Measurements from ENCODE around the gene PLCG2.
A peak's percentile ranks its signal among the peaks of the same experiment; 100 is the strongest.
"Not testable (repeated sequence)": the region's sequence is repeated elsewhere in the genome, so short reads cannot be mapped to it uniquely, and the experiment has no call there.

PLCG2 gene

DNA sequence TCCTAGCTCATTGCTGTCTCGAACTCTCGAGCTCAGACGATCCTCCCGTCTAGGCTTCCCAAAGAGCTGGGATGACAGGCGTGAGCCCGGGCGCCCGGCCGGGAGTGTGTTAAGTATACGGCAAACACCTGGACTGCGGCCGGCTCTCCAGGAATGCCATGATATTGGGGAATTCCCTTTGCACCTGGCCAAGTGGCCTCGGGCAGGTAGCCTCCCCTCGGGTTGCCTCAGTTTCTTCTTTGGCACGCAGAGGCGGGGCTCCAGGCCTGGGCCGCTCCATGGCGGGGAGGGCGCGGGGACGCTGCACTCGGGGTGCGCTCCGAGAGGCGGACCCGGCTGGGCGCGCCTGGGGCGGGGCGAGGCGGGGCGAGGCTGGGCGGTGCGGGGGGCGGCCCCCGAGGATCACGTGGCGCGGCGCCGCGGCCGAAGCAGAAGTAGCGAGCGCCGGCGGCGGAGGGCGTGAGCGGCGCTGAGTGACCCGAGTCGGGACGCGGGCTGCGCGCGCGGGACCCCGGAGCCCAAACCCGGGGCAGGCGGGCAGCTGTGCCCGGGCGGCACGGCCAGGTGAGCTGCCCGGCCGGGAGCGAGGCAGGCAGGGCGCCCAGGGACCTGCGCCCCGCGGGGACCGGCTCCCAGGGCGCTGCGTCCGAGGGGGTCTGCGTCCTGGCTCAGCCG is at the start of gene PLCG2:
TSS of gene PLCG2 (plus strand) at position 431 of the 675 bp plus-strand sequence. CDS start 6,699 bp downstream, outside the sequence.
- DNase-seq (ENCODE audit: low read depth) = peak; percentile 51

DNA sequence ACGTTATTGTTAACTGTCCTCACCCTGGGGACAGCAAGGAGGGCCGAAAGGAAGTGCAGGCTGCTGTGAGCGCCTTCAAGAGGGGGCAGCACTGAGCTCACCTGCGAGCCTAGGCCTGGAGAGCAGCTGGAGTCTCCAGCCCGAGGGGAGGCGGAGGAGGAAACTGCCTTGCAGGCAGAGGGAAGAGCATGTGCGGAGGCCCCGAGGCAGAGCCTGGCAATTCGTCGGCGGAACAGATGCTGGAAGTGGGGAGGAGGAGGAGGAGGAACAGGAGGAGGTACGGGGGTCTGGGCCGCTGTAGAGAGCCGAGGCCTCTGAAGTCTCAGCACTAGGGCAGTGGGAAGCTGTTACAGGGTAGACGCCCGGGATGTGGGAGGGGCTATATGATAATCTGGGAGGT is 49.6 kb upstream of the PLCG2 start:
- DNase-seq (ENCODE audit: low read depth) = no peak

DNA sequence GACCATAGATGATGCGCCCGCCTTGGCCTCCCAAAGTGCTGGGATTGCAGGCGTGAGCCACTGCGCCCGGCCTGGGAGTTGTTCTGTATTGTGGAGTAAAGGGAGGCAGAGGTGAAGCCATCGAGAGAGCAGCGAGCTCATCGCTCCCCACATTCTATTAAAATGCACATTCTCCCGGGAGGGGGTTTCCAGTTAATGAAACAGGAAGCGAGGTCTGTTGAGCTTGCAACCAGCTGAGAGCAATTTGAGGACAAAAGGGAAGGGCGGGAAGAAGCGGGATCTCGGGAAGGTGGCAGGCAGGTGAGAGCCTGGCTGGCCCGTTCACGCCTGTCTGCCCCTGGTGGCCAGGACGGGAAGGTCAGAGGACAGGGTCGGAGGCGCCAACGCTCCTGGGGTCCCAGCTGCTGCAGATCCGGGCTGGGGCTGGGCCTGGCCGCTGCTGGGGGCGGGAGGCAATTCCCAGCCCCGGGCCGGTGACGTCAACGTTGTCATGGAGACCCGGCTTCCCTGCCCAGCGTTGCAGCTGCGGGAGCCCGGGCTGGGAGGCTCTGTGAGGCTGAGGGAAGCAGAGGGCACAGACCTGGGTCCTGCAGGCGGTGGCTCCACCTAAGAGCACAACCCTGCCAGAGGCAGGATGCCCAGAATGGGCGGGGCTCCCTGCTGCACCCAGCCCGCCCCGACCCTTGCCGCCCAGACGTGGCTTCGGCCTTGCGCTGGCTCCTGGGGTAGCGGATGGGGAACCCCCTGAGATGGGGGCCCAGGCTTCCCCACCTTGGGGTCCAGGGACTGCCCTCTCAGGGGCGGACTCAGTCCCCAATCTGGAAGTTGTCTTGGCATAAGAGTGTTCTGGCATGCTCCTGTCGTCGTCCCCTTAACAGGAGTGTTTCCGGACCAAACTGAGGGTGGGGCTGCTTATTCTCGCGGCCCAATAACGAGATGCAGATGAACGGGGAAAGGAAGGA is 48.7 kb upstream of the PLCG2 start:
- peak; percentile 40 for DNase-seq (ENCODE audit: low read depth)

DNA sequence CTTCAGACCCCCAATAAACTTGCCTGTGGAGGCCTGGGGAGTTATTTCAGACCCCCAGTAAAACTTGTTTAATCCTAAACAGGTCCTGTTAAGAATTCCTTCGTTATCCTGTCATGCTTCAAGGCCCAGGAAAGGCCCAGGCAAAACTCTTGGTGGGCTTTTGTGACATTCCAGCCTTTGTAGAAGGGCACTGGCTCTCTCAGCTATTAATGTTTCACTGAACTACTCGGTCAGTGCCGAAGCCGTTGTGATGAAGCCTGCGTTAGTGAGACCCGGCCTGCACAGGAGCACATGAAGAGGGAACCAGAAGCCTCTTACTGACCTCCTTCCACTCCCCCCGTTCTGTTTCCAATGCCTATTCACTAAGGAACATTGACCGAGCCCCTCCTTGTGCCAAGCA is 47.4 kb upstream of the PLCG2 start:
- DNase-seq (ENCODE audit: low read depth) = no peak

DNA sequence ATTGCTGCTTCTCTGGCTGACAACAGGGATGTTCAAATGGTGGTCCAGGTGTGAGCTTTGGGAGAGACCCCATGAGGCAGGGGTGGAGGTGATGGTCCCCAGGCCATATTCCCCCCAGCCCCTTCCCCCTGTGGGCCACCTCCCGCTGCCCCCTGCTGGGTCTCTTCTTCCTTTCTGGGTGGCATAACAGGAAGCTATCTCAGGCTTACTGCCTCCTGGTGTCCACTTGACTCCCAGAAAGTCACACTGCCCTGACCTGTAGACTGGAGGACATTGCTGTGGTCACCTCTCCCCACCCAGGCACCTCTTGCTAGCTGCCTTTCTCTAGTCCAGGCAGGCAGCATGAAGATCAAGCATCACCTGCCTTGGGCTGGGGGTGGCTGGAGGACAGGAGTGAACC is 46.4 kb upstream of the PLCG2 start:
- no peak for DNase-seq (ENCODE audit: low read depth)

DNA sequence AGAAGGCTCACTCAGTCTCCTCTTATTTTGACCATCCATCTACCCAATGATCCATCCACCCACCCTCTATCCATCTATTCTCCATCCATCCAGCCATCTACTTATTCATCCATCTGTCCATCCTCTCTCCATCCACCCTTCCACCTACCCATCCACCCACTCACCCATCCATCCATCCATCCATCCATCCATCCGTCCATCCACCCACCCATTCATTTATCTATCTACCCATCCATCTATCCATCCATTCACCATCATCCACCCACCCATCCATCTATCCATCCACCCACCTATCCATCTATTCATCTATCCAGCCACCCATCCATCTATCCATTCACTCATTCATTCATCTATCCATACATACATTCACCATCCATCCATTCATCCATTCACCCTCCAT is 45.8 kb upstream of the PLCG2 start:
- DNase-seq (ENCODE audit: low read depth) = no peak

DNA sequence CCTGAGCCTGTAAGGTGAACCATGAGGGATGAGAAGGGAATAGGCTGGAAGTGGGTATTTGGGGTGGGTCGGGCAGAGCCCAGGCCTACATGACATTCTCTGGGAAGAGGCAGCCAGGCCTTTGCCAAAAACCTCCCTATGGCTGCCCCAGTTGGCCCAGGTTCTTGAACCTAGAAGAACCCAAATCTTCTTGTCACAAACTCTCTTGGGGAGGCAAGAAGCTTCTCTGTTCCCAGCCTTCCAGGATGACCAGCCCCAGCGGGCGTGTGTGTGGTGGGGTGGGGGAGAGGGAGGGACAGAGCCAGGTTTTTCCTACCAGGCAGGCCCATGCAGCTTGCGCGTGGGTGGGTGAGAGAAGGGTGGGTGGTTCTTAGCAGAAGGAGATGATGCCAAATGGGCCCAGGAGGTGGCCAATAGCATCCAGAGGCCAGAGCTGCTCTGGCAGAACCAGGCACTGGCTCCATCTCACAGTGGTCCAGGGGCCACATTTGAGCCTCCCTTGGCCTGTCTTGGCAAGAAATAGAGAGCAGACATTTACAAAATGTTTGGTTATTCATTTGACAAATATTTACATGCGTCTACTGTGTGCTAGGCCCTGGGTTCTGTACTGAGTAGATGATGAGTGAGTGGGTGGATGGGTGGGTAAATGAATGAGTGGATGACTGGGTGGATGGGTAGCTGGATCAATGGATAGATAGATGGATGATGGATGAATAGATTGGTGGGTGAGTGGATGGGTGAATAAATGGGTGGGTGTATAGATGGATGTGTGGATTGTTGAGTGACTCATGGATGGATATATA is 44.3 kb upstream of the PLCG2 start:
- no peak for DNase-seq (ENCODE audit: low read depth)

DNA sequence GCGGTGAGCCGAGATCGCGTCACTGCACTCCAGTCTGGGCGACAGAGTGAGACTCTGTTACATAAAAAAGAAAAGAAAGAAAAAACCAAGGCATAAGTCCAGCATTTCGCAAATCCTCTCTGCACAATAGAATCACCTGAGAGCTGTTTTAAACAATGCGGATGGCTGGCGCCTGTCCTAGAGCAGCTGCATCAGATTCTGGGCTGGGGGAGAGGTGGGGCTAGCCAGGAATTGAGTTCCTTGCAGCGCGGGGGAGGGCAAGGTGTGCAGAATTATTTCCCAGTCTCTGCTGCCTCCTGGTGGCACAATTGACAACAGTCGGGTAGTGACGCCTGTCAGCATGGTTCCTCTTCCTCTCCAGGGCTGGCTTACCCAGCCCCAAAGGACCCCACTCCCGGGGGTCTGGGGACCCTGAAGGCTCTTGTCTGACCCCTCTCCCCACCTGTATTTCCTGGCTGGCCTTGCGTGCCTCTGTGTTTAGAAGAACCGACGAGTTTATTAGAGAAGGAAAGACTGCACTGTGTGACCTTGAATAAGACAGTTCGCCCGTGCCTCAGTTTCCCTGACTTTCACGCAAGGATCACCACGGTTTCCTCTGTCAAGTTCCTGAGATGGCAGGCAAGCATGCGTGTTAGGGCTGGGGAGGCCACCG is 41.1 kb upstream of the PLCG2 start:
- DNase-seq (ENCODE audit: low read depth) = peak; percentile 85

DNA sequence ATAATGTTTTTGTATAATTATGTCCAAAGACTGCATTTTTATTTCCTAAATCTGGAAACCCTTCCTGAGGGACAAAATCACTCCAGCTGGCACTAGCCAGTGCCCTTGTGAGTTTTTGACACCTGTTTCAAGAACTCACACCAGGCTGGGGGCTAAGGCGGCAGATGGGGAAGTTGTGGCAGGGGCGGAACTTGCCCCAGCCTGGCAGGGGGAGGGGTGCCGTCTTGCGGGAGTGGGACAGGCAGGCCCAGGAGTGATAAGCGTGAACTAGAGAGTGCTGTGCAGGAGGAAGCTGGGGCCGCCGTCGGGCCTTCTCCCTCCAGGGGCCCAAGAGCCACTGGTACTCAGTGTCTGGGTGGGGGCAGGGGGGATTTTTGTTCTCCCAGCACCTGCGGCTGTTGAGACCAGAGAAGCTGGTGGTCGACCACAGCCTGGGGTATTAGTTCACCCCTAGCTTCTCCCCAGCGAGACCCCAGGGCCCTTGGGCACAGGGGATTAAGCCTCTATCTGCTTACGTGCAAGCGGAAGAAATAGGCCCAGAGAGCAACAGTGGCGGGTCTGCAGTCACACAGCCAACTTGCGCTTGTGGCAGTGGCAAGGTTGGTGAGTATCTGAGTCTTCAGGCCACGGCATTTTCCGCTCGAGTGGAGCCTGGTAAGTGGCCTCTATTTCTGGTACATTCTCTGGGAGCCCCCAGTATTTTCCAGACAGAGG is 40.2 kb upstream of the PLCG2 start:
- no peak for DNase-seq (ENCODE audit: low read depth)

DNA sequence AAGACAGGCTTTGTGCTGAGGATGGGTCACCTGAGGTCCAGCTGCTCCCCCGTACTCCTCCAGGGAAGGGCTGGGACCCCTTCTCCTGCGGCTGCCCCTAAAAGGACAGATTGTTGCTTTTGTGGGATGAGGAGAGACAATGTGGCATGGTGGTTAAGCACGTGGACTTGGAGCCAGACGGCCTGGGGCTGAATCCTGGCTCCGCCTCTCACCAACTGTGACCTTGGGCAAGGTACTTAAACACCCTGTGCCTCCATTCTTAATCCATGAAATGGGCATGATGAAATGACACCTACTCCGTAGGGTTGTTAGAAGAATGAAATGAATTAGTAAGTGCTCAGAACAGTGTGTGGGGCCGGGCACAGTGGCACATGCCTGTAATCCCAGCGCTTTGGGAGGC is 39.6 kb upstream of the PLCG2 start:
- DNase-seq (ENCODE audit: low read depth) = no peak

DNA sequence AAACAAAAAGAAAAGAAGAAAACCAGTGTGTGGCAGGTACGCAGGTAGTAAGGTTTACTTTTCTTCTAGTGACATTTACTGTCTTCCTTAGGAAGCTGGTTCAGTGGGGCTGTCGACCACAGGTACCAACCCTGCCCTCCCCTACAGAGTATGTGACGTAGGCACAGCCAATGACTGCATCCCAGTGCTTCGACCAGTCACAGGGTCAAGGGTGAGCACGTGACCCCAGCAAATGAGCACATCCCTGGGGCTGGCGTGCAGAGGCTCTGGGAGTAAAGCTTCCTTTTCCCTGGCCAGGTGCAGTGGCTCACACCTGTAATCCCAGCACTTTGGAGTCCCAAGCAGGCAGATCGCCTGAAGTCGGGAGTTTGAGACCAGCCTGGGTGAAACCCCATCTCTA is 38.9 kb upstream of the PLCG2 start:
- no peak for DNase-seq (ENCODE audit: low read depth)

DNA sequence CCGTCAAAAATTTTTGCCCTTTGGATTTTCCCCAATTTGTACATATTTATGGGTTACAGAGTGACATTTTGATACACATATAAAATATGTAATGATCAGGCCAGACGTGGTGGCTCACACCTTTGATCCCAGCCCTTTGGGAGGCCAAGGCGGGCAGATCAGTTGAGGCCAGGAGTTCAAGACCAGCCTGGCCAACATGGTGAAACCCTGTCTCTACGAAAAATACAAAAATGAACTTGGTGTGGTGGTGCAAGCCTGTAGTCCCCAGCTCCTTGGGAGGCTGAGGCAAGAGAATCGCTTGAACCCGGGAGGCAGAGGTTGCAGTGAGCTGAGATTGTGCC is 37.7 kb upstream of the PLCG2 start:
- not testable (repeated sequence) for DNase-seq (ENCODE audit: low read depth)

DNA sequence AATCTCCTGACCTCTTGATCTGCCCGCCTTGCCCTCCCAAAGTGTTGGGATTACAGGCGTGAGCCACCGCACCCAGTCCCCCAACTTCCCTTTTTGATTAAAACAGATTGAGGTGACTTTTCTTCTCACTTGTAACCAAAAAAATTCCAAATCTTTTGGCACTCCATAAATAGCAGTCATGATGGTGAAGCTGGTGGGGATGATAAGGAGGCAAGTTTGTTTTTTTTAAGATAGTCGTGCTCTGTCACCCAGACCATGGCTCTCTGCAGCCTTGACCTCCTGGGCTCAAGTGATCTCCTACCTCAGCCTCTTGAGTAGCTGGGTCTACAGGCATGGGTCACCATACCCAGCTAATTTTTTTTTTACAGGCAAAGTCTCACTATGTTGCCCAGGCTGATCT is 34.7 kb upstream of the PLCG2 start:
- DNase-seq (ENCODE audit: low read depth) = no peak

DNA sequence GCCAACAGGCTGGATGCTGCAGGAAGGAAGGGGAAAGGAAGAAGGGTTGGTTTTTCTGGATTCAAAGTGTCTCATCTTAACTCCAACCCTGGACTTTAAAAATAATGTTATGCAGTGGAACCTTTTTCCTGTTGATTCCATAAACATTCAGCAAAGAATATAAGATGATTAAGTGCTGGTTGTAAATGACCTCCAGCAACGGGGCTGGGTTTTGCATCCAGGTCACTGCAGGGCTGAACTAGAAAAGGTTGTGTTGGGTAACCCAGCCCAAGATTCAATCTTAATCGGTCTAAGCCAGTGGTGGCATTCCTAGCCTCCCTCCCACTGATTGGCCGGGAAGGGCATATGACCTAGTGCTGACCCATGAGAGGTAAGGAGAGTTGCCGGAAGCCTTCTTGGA is 34.2 kb upstream of the PLCG2 start:
- DNase-seq (ENCODE audit: low read depth) = no peak

DNA sequence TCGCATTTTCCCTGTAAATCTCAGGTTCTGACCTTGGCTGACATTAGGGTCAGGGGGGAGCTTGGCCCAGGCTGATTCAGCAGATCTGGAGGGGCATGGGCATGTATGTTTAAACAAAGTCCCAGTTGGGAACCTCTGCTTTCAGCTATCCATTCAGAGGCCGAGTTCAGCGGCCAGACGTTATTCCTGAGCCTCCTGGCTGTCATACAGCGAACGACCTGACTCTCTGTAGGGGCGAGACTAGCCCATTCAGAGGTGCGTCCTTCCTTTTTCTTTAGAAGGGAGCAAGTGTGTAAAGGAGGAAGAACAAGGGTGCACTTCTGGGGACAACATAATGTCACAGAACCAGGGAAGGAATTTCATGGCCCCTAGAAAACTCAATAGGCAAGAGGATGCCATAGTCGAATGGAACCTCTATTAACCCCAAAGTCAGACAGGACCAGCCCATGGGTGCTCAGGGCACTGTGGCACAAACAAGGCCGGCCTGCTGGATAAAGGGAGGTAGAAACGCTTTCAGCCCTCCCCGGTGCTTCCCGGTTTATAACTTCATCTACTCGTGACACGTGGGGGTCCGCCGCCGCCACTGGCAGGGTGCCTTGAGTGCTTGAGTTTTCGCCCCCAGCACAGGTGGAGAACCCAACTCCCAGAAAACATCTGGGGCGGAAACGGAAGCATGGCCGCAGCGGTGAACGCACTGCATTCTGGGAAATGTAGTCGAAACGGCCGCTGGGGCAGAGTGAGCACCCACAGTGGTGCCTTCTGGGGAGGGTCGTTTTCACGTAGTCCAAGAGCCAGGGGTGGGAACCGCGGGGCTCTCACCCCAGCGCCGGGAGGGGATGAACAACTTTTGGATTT is 33.2 kb upstream of the PLCG2 start:
- DNase-seq (ENCODE audit: low read depth) = peak; percentile 57

DNA sequence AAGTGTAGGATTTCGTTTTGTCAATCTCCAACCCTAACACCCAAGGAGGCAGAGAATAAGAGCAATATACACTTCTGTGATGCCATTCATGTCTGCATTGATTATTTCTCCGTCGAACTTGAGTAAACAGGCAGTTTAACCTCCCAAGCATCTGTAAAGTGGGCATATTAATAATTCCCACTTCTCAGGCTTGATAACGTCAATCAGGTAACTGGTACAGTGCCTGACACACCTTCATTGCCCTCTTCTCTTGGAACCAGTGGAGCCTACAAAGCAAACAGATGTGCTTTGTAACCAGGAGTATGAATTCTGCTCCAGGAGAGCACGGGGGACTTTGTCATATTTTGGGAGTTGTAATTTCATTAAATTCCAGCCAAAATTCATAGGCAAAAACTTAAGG is 32.5 kb upstream of the PLCG2 start:
- no peak for DNase-seq (ENCODE audit: low read depth)

DNA sequence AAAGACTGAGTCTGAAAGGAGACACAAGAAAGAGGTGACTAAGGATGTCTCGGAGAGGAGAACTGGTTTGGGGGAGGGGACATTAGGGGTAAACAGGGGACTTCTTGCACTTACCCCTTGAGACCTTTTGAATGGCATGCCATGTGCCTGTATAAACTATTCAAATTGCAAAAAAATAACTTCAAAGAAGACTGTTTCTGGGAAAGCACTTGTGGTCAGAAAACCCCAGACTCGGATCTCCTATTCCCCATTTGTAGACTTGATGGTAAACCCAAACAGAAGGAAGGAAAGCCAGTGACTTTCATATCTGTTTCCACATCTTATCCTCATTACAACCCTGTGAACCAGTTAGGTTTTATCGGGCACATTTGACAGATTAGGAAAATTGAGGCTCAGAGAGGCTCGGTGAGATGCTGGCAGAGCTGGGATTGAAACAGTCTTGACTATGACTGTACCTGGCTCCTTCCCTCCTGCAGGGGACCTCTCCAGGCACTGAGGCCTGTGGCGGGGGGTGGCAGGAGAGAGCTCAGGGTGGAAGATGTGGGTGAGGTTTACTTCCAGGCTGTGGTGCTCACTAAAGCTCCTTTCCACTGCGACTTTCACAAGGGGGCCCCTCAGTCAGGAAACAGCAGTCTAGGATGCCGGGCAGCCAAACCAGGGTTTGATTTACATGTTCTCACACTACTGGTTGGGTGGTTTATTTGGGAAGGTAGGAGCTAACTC is 30.5 kb upstream of the PLCG2 start:
- DNase-seq (ENCODE audit: low read depth) = no peak

DNA sequence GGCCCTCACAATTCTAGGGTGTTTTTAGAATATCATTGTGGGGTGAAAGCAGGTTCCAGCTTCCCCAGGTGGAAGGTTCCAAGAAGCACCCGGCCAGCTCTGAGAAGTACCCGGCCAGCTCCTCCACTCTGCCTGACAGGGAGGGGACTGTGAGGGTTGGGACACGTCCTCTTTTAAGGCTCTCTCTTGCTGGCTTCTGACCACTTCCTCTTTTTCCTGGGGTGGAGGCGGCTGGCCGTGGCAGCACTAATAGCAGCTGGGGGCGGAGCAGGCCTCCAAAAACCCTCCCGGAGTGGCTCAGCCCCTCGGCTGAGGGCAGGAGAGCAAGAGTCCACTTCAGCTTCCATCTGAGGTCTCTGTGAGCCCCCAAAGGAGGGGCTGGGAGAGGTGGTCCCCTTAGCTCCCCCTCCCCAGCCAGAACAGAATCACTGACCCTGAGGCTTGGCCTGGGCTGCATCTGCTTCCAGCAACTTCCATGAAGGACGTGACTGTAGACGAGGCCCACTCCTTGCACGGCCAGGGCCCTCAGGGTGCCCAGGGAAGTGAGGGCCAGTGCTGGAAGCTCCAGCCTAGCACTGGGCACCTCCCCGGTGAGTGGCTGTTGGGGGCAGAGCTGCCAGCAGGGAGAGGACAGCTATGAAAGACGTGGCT is 26.7 kb upstream of the PLCG2 start:
- DNase-seq (ENCODE audit: low read depth) = no peak

DNA sequence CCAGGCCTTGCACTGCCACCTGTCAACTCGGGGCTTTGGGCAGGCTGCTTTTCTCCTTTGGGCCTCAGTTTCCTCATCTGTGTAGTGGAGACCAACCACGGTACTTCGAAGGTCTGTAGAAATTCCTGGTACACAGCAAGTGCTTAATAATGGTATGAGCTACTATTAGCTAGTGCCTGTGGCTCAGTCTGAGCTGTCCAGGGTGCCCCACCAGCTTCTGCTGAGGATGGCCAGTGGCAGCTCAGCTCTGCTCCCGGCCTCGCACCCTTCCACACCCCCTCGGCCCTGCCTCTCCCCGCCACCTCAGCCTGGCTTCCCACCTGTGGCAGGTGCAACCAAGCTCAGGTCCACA is 26.2 kb upstream of the PLCG2 start:
- no peak for DNase-seq (ENCODE audit: low read depth)
